Measurements from ENCODE around the gene PTBP1.

Gene PTBP1

GRCh38 chr19:796692-797527 is at the start of gene PTBP1:
Gene PTBP1, plus strand, starts transcription at chr19:797452. Its CDS starts 46 bp downstream, at chr19:797498.
- DNase-seq = peak; percentile 99

GRCh38 chr19:748274-748598 is 49.0 kb upstream of the PTBP1 start:
- DNase-seq = no peak

- no peak for DNase-seq
Measured at GRCh38 chr19:749811-750210, 47.4 kb upstream of the PTBP1 start.

- peak; percentile 41 for DNase-seq
Measured at GRCh38 chr19:750640-751423, 46.4 kb upstream of the PTBP1 start, which contains the start of gene MISP. Gene MISP, plus strand, starts transcription at chr19:751112. Its CDS starts 5,835 bp downstream, at chr19:756947.

- DNase-seq = no peak
Measured at GRCh38 chr19:751501-752341, 45.5 kb upstream of the PTBP1 start.

GRCh38 chr19:752652-753517 is 44.4 kb upstream of the PTBP1 start:
- no peak for DNase-seq

GRCh38 chr19:754530-754929 is 42.7 kb upstream of the PTBP1 start:
- DNase-seq = no peak

- no peak for DNase-seq
Measured at GRCh38 chr19:755063-755462, 42.2 kb upstream of the PTBP1 start.

- no peak for DNase-seq
Measured at GRCh38 chr19:756236-756635, 41.0 kb upstream of the PTBP1 start.

- DNase-seq = no peak
Measured at GRCh38 chr19:756821-757688, 40.2 kb upstream of the PTBP1 start.

GRCh38 chr19:757811-758668 is 39.2 kb upstream of the PTBP1 start:
- no peak for DNase-seq

GRCh38 chr19:763181-763580 is 34.1 kb upstream of the PTBP1 start:
- DNase-seq = no peak

- DNase-seq = no peak
Measured at GRCh38 chr19:763869-764268, 33.4 kb upstream of the PTBP1 start.

- DNase-seq = no peak
Measured at GRCh38 chr19:764301-764700, 33.0 kb upstream of the PTBP1 start.

GRCh38 chr19:765179-765738 is 32.0 kb upstream of the PTBP1 start:
- no peak for DNase-seq

GRCh38 chr19:768424-768823 is 28.8 kb upstream of the PTBP1 start:
- no peak for DNase-seq

- DNase-seq = no peak
Measured at GRCh38 chr19:769616-770015, 27.6 kb upstream of the PTBP1 start.

- no peak for DNase-seq
Measured at GRCh38 chr19:771332-771785, 25.9 kb upstream of the PTBP1 start.

- no peak for DNase-seq
Measured at GRCh38 chr19:772063-772462, 25.2 kb upstream of the PTBP1 start.

Measured in NCI-H2081 treated with DMSO at 0.1 percent for 48 hours (cell line).